Measurements from ENCODE around the gene SEC22A. TPM values are rescaled to one million over a fixed set of nuclear protein-coding genes. Genes with fewer than 3 reads are reported as not detected.

Gene SEC22A
- total and polyA plus RNA-seq, 2 of the 8 experiments (the other 6 are each of a cell fraction or from before 2014, with no cell fraction given), result 10.6 to 17.1 TPM

DNA sequence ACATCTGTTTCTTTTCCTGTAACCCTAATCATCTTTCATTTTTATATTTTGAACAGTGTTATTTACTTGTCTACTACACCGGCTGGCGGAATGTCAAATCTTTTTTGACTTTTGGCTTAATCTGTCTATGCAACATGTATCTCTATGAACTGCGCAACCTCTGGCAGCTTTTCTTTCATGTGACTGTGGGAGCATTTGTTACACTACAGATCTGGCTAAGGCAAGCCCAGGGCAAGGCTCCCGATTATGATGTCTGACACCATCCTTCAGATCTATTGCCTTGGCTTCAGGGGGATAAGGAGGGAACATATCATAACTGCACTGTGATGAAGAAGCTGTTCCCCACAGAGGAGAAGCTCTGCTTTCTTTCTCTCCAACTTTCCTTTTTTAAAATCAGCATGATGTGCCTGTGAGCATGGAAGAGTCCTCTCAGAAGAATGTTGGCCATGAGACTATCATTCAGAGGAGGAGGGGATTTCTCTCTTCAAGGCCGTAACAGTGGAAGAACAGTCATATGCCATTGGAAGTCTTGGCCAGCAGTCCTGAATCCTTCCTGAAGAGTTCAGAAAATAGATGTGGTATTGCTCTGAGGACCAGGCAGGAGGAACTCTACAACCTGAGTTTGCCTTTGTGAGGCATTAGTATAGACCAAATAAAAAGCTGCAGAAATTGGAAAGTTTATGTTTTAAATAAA, 69.9 kb downstream of the SEC22A start:
- Histone ChIP-seq H2BK120ac (replicated peaks; ENCODE audit: low read depth, low read length) (no peak overlapping the region), H3K4me2 (ENCODE audit: insufficient read depth in 1 of 2, low read depth in 2 of 2, low read length in 2 of 2) (no peak overlapping the region), H3K56ac (replicated peaks; ENCODE audit: insufficient read length, low read depth, low read length) (no peak overlapping the region), H2AK5ac (ENCODE audit: low read depth, low read length) (no peak overlapping the region), H4K8ac (ENCODE audit: extremely low read depth, insufficient read depth, low read length) (no peak overlapping the region), H2AFZ (ENCODE audit: low read length) (no peak overlapping the region), H3K14ac (ENCODE audit: insufficient read length) (no peak overlapping the region), H3K36me3 (ENCODE audit: control insufficient read depth in 2 of 4, insufficient read depth in 4 of 4, low read length in 3 of 4) (no peaks in the 10 kb centered on the region; a peak in 1 of 8 replicates), H2BK12ac (ENCODE audit: low read depth, low read length) (no peak overlapping the region), H3K27me3 (replicated peaks in 1 of 4; ENCODE audit: control insufficient read depth in 3 of 4, extremely low read depth in 1 of 4, insufficient read depth in 3 of 4, low read length in 3 of 4) (no peaks in the 10 kb centered on the region), H4K91ac (replicated peaks; ENCODE audit: insufficient read length, low read length) (no peak overlapping the region), H4K5ac (ENCODE audit: insufficient read length, low read depth, low read length) (no peak overlapping the region), H3K79me2 (ENCODE audit: control insufficient read depth in 1 of 2, insufficient read depth in 2 of 2, low read length in 2 of 2) (no peaks in the 10 kb centered on the region), H3K4me3 (ENCODE audit: extremely low read depth in 1 of 4, insufficient read depth in 2 of 4, low read depth in 3 of 4, low read length in 4 of 4) (no peak overlapping the region), H3K23ac (ENCODE audit: insufficient read length) (no peak overlapping the region), H3K4me1 (replicated peaks in 1 of 4; ENCODE audit: control insufficient read depth in 3 of 4, insufficient read depth in 4 of 4, low read length in 3 of 4) (0 out of 7 replicates have a peak, but pooled peaks cover 0 to 7% (median 0%) of the 10 kb centered on the region in 4 experiments), H3K79me1 (ENCODE audit: low read depth, low read length) (no peaks in the 10 kb centered on the region), H3K9ac (replicated peaks in 1 of 4; ENCODE audit: extremely low read depth in 1 of 4, low read depth in 3 of 4, low read length in 3 of 4) (no peak overlapping the region), H3K18ac (ENCODE audit: extremely low read depth, low read length) (no peak overlapping the region), H2BK20ac (ENCODE audit: low read length) (no peak overlapping the region), H2BK15ac (ENCODE audit: low read length) (no peak overlapping the region), H3K27ac (ENCODE audit: low read depth, low read length) (no peak overlapping the region), H4K20me1 (replicated peaks in 1 of 2; ENCODE audit: control insufficient read depth in 1 of 2, insufficient read depth in 2 of 2, low read length in 2 of 2) (no peaks in the 10 kb centered on the region), H3K9me3 (ENCODE audit: insufficient read depth in 2 of 2, low read depth in 1 of 2, low read length in 1 of 2) (no peaks in the 10 kb centered on the region), H3K4ac (replicated peaks; ENCODE audit: insufficient read length, low read depth, low read length) (no peak overlapping the region), H3K23me2 (ENCODE audit: low read depth, low read length) (no peaks in the 10 kb centered on the region; the same call in 1 of the 2 replicates), H2BK5ac (ENCODE audit: low read depth, low read length) (no peak overlapping the region)
- ChIA-PET POLR2A (ENCODE audit: partially characterized antibody) (interaction anchor here (1.0 kb wide), 1 partner anchor 70 kb away, joined by 3 read pairs; the partner anchor contains the start of gene SEC22A), CTCF (ENCODE audit: partially characterized antibody) (interaction anchor here (0.8 to 1.6 kb wide), 4 partner anchors 11 to 110 kb away, joined by 3 to 6 read pairs (median 4); no protein-coding TSS in a partner anchor)
- 76% methylated on average over 5 of the region's 5 CpGs; no CpG with 5 or more reads in 1 of the 2 experiments for WGBS, 2 experiments (ENCODE audit: extremely low coverage in 1 of 2, insufficient coverage in 1 of 2, insufficient read length in 1 of 2, insufficient replicate concordance in 2 of 2, low coverage in 1 of 2, low lambda C conversion rate in 2 of 2, missing lambda C conversion rate in 1 of 2)
- TF ChIP-seq GABPA (IDR thresholded peaks at IDR 0.05; ENCODE audit: borderline replicate concordance, insufficient read depth, low read length), result no peak
- FAIRE-seq (no peak), DNase-seq (ENCODE audit: low read depth in 1 of 2, low spot score in 2 of 2) (no peak)
